ENCODE data around the gene DISC1.

The DISC1 gene

DNA sequence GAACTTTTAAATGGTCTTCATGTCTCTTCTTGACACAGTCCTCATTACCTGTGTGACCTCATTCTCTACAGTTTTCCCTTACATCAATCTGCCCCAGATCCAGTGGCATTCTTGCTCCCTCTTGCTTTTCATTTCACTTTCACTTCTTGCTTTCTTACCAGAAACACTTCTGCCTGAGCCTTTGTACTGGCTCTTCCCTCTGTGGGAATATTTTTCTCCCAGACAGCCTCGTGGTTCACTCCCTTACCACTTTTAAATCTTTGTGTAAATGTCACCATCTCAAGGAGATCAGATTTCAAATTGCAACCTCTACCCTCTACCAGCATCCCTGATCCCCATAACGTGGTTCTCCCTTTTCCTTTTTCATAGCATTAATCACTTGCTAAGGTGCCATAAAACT, 73.2 kb downstream of the DISC1 start:
- no peak for FAIRE-seq
- DNase-seq (ENCODE audit: insufficient read length, low spot score): no peak
- no peak for TF ChIP-seq POLR2A (IDR thresholded peaks at IDR 0.05; ENCODE audit: low read depth, low read length)

DNA sequence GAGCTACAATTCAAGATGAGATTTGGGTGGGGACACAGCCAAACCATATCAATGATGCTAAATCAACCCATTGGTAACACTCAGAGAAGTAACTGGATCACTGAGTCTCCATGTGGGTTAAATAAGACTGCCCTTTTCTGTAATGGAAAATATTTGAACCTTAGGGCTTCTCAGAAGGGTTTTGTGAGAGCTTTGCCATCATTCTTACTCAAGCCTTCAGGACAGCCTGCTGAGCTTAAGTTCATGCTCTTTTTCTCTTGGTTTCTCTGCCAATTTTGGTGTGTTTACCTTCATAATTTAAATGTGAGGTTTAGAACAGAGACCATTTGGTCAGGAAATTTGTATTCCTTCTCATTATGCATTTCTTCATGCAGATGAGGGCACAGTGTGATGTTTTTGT, 74.7 kb downstream of the DISC1 start:
- FAIRE-seq: no peak
- no peak for TF ChIP-seq POLR2A (IDR thresholded peaks at IDR 0.05; ENCODE audit: low read depth, low read length)
- no peak for DNase-seq (ENCODE audit: insufficient read length, low spot score)

DNA sequence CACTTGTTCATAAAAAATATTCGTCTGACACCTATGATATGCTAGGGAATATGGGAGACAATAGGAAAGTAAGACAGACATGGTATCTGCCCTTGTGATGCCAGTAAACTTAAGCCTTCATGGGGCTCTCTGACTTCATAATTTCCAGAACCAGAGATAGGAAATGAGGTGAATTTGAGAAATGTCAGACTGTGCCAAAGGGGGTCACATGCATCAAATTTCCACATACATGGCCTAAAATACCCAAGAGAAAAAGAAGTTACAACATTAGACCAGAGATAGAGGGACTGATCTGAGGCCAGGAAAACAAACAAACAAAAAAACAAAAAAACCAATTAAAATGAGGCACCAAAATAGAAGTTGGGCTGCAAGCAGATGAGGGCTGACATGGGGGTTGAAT, 75.7 kb downstream of the DISC1 start:
- FAIRE-seq (no peak), DNase-seq (ENCODE audit: insufficient read length, low spot score) (no peak)
- no peak for TF ChIP-seq POLR2A (IDR thresholded peaks at IDR 0.05; ENCODE audit: low read depth, low read length)

DNA sequence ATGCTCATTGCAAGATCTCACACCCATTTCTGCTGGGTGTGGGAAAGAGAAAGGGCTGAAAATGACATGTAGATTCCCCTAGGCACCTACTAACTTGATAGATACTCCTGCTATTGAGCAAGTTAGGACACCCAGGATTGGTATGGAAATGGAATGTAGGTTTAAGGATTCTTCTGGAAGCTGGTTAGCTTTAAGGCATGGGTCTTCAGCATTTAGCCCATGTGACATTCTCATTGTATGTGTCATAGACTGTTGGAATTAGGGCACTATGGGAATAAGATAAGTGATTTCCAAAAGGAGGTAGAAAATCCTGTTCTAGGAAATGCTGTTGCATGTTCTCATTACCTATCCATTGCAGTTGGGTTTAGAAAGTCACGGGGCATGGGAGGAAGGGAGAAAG, 76.2 kb downstream of the DISC1 start:
- no peak for FAIRE-seq

DNA sequence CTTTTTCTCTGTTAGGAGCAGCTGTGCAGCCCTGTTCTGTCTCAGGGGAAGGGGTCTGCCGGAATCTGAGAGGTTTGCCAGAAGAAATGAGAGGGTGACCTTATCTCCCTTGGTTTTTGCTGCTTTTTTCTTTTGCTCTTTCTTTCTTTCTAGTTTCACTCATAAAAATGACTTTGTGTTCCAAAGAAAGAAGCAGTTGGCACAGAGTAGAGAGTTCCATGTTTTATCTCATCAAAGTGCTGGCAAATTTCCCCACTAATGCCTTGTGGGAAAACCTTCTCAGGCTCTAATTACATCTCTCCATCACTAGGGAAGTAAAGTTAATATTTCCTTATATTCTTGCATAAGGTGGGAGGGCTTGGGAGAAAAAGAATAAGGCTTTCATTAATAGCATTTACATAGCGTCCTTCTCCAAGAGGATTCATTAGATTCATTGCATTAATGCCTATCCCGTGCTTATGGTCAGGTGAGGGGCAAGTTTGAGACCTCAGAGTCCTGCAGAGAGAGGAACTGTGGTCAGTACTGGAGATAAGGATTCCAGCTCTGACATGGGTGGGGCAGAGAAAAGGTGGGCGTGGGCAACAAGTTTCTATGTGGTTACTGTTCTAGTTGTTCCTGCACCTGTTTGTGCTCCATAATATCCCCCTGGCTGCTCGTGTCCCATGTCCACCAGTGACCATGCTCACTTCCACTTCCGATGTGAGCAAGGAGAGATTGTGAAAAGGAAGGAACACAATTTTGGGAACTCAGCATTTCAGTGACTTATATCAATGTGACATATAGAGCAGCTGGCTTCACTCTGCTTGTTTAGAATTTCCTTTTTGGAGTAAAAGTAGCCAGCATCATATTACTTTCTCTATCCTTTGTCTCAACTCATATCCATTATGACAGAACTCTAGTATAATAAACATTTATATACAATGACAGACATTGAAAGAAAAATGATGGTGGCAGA, 79.5 kb downstream of the DISC1 start:
- DNase-seq (ENCODE audit: insufficient read length, low spot score): no peak
- no peak for FAIRE-seq
- no peak for TF ChIP-seq POLR2A (IDR thresholded peaks at IDR 0.05; ENCODE audit: low read depth, low read length)

More for the DNA sequence above, 76.2 kb downstream of the DISC1 start:
- TF ChIP-seq POLR2A (IDR thresholded peaks at IDR 0.05; ENCODE audit: low read depth, low read length): no peak
- no peak for DNase-seq (ENCODE audit: insufficient read length, low spot score)

DNA sequence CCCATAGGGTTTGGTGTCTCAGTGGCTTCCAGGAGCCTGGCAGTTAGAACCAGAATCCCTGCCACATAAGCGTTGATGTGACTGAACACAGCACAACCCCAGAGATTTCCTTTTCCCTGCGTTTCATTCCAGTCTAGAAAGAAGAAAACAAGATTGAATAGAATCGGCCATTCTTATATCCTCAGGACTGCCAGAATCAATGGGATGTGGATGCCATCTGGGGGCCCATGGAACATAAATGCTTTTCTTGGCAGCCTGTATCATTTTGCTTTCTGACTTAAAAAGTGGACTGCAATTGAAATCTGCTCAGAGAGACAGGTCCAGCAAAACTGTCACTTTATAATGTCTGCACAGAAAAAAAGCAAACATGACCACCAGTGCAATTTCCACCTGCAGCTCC, 80.3 kb downstream of the DISC1 start:
- DNase-seq (ENCODE audit: insufficient read length, low spot score) (no peak), FAIRE-seq (no peak)
- no peak for TF ChIP-seq POLR2A (IDR thresholded peaks at IDR 0.05; ENCODE audit: low read depth, low read length)

GRCh38 chr1:231707407-231707806, 80.8 kb downstream of the DISC1 start:
- TF ChIP-seq POLR2A (IDR thresholded peaks at IDR 0.05; ENCODE audit: low read depth, low read length): no peak
- DNase-seq (ENCODE audit: insufficient read length, low spot score) (no peak), FAIRE-seq (no peak)

DNA sequence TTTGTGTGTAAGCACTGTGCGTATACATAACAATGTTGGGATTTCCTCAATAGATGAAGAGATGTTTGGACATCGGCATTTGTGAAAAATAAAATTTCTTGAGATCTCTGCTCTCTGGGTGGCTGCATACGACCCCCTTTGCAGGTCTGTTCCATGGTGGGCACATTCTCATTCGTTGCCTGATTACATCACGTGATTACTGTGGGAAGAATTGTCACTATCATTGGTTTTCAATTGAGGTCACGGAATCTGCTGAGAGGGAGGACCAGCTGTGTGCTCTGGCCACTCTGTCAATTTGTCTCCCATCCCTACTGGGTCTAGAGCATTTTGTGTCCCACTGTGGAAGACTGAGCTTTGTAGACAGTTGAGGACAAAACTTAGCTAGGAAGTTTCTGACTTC, 81.8 kb downstream of the DISC1 start:
- FAIRE-seq: no peak
- DNase-seq (ENCODE audit: insufficient read length, low spot score): no peak
- no peak for TF ChIP-seq POLR2A (IDR thresholded peaks at IDR 0.05; ENCODE audit: low read depth, low read length)

DNA sequence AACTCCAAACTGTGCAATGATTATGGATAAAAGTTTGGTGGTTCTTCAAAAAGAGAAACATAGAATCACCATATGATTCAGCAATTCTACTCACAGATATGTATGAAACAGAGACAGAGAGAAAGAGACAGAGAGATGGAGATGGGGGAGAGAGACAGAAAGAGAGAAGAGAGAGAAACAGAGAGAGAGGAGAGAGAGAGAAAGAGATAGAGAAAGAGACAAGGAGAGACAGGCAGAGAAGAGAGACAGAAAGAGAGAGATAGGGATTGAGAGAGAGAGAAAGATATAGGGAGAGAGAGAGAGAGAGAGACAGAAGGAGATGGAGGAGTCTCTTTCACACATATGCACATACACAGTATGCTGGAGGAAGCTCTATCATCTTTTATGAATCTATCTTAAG, 87.8 kb downstream of the DISC1 start:
- DNase-seq (ENCODE audit: insufficient read length, low spot score): no peak
- no peak for TF ChIP-seq POLR2A (IDR thresholded peaks at IDR 0.05; ENCODE audit: low read depth, low read length)
- no peak for FAIRE-seq

- DNase-seq (ENCODE audit: insufficient read length, low spot score): no peak
- FAIRE-seq: no peak
- no peak for TF ChIP-seq POLR2A (IDR thresholded peaks at IDR 0.05; ENCODE audit: low read depth, low read length)
Observed at GRCh38 chr1:231715816-231716722, 89.5 kb downstream of the DISC1 start.

GRCh38 chr1:231716879-231717278, 90.3 kb downstream of the DISC1 start:
- no peak for FAIRE-seq

GRCh38 chr1:231719485-231720183, 93.0 kb downstream of the DISC1 start:
- FAIRE-seq: no peak
- no peak for TF ChIP-seq POLR2A (IDR thresholded peaks at IDR 0.05; ENCODE audit: low read depth, low read length)
- no peak for DNase-seq (ENCODE audit: insufficient read length, low spot score)

More at GRCh38 chr1:231716879-231717278, 90.3 kb downstream of the DISC1 start:
- TF ChIP-seq POLR2A (IDR thresholded peaks at IDR 0.05; ENCODE audit: low read depth, low read length): no peak
- DNase-seq (ENCODE audit: insufficient read length, low spot score): no peak

GRCh38 chr1:231720652-231721325, 94.2 kb downstream of the DISC1 start:
- no peak for DNase-seq (ENCODE audit: insufficient read length, low spot score)
- FAIRE-seq: no peak
- TF ChIP-seq POLR2A (IDR thresholded peaks at IDR 0.05; ENCODE audit: low read depth, low read length): no peak
